ENCODE data around the gene ZFPM1.
"Not testable (repeated sequence)": the region's sequence is repeated elsewhere in the genome, so short reads cannot be mapped to it uniquely, and the experiment has no call there.

ZFPM1 gene

DNA sequence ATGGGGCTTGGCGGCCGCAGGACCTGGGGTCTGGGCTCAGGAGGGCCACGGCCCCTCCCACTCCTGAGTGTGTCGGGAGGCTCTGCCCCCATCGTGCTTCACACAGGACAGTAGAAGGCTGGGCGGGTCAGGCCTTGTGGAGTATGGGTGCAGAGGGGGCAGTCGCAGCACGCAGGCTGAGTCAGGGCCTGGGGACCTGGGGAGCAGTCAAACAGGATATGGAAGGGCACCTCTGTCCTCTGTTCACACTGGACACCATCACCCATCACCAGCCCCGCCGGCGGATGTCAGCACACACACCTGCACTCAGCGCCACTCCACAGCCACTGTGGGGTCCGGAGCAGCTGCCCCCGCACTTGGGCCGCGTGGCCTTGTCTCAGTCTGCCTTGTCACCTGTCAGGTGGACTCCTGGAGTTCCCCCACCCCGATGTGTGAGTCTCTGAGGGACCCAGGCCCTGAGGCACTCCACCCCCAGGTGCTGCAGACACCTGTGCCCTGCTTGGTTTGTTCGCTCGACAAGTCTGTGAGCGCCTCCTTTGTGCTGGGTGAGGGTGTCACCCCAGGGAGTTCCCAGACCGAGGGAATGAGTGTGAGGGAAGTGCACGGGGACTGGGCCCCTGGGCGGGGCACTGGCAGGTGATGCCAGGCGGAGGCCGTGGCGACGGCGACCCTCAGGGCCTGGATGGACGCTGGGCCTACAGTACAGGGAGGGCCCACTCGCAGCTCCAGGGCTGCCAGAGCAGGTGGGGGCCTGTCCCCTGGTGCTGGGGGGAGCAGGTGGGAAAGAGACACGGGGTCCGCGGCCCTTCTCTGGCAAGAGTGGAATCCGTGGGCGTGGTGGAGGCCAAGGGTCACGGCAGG lies 31.7 kb downstream of the ZFPM1 start:
- no peak for DNase-seq

DNA sequence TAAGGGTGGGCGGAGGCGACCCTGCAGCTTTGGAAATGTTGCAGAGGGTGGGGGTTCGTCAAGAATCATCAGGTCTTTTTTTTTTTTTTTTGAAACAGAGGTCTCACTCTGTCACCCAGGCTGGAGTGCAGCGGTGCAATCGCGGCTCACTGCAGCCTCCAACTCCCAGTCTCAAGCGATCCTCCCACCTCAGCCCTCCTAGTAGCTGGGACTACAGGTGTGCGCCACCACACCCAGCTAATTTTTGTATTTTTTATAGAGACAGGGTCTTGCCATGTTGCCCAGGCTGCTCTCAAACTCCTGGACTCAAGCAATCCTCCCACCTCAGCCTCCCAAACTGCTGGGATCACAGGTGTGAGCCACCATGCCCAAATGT lies 32.3 kb downstream of the ZFPM1 start:
- DNase-seq = not testable (repeated sequence)

DNA sequence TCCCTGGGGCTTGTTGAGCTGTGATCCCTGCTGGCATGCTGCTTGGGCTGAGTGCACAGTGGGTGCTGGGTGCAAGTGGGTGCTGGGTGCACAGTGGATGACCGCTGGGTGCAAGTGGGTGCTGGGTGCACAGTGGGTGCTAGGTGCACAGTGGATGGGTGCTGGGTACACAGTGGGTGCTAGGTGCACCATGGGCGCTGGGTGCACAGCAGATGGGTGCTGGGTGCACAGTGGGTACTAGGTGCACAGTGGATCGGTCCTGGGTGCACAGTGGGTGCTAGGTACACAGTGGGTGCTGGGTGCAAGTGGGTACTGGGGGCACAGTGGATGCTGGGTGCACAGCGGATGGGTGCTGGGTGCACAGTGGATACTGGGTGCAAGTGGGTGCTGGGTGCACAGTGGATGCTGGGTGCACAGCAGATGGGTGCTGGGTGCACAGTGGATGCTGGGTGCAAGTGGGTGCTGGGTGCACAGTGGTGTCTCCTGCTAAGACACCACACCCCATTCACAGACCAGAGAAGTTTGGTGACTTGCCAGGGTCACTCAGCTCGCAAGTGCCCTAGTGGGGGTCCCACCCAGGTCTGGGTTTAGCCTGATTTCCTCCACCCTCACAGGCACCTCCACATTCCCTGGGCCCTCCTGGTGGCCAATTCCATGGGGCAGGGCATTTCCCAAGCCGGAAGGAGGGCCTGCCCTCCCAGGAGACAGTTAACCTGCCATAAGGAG lies 33.5 kb downstream of the ZFPM1 start:
- DNase-seq = no peak

DNA sequence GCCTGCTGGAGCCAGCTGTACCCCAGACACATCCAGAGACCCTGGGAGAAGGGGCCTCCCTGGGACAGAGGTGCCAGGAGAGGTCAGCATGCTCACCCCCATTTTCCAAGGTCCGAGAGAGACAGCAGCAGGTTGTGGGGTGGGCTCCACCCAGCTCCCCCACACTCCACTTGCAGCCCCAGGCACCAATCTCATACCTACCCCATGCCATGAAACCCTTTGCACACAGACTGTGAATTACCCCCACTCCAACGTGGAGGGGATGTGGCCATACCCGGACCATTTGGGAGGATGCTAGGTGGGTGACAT lies 34.0 kb downstream of the ZFPM1 start:
- no peak for DNase-seq

DNA sequence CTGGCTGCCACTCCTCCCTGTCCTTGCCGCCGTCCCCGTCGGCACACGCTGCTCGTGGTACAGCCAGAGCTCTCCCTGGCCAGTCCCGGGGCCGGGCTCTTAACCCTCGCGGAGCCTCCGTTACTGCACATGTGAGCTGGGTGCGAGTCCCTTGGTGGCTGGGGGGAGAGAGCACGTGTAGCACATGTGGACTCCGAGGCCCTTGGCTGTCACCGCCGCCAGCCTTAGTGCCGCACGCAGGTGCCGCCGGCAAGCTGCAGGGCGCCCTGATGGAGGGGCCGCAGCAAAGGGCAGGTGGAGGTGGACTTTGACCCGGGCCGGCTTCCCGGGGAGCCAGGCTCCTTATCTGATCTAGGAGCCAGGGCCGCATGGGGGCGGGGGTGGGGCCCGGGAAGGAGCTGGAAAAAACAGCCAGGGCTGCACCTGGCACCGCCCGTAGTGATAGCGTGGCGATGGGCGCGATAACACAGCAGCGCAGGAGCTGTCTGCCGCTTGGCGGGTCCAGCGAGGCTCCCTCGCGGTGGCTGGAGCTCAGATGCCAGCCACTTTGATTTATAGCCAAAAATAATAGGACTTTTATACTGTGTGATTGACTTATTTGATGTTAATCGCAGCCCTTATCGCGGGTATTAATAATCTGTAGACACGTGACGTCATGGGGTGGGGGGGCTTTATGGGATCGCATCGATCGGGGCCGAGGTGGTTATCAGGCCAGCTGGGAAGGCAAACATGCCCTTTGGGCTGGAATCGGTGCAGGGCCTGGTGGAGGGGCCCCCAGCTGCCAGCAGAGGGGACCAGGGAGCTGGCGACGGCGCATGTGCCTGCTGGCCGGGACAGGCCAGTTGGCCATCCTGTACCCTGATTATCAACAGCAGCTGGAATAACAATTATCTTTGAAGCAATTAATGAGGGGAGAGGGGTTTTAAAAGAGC lies 35.1 kb downstream of the ZFPM1 start:
- DNase-seq = no peak

DNA sequence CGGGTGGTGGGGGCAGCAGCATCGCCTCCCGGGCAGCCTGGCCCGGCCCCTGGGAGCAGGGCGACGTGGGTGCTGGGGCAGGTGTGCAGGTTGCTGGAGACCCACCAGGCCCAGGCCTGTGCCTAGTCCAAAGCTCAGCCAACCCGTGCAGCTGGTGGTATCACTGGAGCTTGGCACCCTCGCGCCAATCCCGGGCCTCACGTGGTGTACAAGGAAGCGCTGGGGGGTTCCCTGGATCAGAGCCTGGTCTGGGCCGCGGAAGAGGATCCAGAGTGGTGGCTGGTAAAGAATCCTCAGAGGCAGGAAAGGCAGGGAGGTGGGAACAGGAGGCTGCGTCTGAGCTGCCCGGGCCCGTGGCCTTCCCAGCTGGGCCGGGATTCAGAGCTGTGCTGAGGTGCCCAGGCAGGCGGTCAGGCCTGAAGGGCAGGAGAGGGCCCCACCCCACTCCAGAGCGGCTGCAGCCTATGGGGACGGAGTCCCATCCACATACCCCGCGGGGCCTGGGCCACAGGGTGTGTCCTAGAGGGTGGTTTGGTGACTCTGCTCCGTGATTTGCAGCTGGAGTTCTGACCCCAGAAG lies 36.2 kb downstream of the ZFPM1 start:
- no peak for DNase-seq

DNA sequence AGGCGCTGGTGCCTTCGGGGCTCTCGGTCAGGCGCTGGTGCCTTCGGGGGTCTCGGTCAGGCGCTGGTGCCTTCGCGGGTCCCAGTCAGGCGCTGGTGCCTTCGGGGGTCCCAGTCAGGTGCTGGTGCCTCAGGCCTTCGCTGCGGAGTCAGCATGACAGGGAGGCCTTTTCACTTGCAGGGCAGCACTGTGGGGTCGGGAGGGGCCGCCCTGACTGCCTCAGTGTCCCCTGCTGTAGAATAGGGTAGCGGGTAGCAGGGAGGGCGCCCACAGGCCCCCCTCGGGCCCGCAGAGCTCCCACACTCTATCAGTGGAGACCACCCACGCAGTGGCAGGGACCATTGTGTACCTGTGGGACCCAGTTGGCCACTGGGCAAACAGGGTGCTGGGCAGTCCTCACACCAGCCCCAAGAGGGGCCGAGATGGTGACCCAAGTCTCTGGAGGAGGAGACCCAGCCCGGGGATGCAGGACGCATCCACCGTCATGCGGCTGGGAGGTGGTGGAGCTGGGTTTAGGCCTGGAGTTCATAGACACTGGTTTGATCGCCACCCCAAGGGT lies 38.0 kb downstream of the ZFPM1 start:
- no peak for DNase-seq

DNA sequence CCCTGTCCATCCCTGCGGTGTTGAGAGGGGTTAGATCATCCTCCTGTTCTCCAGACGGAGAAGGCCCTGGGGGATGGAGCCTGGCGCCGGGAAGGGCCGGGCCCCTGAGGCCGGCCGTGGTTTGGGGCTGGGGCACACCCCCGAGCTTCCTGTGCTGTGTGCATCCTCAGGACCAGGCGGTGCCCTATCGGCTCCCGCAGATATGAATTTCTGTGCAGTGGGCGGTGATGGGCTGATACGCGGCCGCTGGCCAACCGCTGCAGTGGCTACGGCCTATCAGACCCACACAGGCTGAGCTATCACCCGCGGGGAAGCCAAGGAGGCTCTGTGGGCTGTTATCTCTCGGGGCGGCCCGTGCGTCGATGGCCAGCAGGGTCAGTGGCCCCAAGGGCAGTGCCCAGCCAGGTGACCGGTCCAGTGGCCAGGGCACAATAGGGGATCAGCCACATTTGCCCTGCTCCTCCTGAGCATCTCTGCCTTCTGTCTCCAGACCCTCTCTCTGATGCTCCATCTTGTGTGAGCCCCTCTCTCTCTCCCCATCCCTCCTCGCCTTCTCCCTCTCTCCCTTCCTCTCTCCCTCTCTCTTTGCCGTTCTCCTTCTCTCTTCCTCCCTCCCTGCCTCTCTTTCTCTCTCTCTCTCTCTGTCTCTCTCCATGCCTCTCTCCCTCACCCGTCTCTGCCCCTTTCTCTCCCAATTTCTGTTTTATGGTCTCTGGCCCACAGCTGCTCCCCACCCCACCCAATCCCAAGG lies 38.7 kb downstream of the ZFPM1 start:
- DNase-seq = no peak

DNA sequence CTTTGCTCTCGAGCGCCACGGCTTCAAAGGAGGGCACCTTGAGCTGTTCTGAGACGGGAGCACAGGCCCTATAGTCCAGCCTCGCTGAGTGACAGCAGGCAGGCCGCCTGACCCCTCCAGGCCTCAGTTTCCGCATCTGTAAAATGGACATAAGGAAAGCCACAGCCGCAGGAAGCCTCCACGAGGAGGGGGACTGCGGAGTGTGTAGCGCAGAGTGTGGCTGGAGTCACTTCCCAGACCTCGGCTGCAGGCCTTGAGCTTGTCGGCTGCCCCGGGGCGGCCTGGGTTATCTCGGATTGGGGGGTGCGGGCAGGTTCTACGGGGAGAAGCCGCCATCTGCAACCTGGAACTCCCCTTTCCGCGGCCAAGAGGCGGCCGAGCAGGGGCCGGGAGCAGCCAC lies 40.8 kb downstream of the ZFPM1 start:
- no peak for DNase-seq

DNA sequence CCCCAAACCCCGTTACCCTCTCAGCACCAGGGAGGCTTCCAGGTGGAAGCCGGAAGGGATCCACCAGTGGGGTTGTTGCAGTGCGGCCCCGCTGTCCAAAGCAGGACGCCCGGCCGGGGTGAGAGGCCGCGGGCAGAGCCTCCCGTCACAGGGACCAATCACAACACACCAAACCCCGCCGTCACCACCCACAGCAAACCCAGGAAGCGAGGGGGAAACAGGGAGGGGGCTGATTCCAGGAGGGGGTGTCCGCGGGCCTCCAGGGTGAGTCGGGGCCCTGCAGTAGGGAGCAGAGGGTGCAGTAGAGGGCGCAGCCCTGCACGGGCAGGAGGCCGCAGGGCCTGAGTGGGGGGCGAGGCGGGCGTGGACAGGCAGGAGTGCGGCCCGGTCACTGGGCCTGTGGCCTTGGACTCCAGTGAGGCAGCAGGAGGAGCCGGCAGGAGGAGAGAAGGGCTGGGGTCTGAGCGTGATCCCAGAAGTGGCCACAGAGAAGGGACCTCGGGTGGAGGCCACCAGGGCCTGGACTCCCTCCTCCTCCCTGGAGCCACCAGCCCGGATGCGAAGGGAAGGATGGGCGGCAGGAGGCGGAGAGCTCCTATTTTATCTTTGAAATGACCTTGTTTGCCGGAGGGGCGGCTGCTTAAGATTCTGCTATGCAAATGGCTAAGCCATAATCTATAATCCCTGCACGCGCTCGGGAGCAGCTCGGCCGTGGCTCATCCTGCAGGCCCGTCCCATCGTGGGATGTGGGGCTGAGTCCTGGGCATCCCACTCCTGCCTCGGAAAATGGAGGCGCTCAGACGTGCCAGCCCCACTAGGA lies 41.5 kb downstream of the ZFPM1 start:
- DNase-seq = no peak

DNA sequence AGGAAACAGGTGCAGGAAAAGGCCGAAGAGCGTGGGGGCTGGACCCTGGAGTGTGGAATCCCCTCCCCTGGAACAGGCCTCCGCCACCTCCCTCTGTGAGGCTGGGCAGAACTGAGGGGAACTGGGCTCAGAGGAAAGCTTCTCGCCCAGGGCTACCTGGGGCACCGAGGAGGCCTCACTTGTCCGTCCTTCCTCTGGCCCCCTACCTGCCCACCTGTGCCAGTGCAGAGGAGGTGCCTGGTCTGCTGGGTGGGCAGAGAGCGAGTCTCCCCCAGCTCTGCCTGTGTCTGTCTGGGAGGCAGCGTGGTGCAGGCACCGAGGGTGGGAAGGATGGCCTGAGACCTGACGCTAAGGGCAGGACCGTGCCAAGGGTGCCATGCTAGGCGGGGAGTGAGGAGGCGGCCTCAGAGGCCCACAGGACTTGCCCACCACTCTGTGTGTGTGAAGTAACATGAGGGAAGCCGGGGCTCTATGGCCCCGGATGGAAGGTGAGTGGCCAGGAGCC lies 42.2 kb downstream of the ZFPM1 start:
- no peak for DNase-seq

DNA sequence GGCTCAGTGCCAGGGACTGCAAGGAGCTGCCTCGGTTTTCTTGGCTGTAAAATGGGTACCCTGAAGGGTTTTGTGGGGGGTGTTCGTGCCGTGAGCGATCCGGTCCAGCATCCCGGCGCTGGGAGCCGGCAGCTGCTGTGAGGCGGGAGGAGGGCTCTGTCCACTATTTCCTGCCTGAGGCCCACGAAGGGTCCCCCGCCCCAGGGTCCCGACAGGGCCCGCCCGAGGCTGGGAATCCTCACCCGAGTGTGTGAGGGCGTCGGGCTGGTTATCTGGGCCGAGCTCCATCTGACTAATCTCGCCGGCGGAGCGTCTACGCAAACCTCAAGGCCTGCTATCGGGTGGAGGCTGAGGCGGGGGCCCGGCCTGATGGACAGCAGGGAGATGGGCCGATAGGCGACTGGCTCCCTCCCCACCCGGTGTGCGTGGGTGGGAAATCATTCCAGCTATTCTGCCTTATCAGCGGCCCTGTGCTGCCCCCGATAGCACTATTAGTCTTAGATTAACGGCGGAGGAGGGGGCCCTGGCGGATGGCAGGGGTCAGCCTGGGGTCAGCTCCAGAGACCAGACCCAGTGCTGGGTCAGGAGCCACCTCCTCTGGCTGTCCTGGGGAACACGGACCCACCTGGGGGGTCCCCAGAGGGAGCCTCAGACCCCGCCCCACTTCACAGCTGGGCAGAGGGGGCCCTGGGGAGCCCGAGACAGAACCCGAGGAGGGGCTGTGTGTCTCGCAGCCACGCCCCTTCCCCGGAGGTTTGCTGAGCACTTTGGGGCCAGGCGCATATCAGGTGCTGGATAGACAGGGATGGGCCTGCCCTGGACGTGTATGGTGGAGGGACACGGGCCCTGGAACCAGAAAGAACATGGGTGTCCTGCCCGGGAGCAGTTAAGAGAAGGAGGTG lies 44.7 kb downstream of the ZFPM1 start:
- no peak for DNase-seq

DNA sequence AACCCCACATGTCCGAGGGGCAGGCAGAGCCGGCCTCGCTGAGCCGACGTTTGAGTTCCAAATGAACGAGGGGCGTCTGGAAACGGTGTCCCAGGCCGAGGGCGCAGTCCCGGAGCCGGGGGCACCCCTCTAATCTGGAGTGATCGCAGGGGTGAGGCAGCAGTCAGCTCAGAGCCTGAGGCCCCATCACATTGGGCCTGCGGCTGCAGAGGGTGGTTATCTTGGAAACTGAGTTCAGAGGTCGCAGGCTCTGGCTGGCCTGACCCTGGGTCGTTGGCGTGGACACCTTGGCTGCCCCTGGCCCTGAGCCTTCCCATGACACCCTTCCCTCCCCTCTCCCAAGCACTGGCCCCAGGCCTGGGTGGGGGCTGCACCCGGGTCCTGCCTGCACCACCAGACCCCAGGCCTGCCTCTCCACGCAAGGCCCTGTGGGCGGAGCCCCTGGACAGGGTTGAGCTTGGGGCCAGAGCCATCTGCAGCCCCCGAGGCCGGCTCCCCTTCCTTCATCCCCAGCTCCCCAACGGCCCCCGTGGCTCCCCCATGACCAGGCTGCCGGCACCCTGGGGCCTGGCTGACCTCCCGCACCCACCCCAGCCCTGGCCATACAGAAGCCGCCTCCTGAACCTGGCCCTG lies 45.6 kb downstream of the ZFPM1 start:
- DNase-seq = no peak

DNA sequence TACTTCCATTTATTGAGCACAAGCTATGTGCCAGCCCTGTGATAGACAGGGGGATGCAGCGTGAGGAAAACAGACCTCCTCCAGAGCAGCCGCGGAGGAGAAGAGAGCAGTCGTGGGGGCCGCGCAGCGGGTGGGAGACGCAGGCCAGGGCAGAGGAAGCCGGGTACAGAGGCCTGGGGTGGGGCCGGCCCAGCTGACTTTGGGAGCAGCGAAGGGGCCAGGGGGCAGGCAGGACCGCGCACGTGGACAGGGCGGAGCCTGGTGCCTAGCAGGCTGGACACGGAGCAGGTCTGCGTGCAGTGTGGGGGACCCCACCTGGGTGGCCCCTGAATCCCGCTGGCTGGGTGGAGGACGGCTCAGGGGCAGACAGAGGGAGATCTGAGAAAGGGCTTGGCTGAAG lies 46.2 kb downstream of the ZFPM1 start:
- DNase-seq = no peak

DNA sequence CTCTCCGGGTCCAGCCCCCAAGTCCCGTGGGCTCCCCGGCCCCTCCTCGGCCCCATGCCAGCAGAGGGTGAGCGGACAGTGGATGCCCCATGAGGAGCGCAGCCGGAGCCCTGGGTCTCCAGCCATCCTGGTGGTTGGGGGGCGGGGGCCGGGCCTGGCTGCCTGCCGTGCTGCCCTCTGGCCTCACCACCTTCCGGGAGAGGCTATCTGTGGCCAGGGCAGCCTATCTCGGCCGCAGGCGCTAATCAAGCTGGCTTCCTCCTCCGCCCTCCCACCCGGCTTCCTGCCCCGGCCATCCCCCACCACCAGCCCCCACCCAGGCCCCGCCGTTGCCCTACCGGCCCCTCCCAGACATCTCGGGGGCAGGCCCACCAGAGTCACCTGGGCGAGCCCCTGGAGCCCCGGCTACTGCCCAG lies 46.8 kb downstream of the ZFPM1 start:
- DNase-seq = no peak

DNA sequence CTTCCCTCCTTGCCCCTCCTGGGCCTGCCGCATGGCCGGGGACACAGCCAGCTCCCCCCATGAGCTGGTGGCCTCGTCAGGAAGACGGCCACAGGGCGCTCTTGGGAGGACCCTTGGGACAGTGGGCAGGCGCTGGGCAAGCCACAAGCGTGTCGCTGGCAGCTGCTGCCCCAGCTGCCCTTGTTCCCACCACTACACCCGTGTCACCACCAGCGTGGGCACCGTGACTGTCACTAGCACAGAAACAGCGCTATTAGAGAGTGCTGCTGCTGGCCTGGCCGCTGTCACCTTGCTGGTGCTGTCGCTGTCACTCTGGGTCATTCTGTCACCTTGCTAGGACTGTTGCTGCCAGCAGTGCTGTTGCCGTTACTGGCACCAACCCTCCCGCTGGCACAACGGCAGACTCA lies 47.2 kb downstream of the ZFPM1 start:
- no peak for DNase-seq

DNA sequence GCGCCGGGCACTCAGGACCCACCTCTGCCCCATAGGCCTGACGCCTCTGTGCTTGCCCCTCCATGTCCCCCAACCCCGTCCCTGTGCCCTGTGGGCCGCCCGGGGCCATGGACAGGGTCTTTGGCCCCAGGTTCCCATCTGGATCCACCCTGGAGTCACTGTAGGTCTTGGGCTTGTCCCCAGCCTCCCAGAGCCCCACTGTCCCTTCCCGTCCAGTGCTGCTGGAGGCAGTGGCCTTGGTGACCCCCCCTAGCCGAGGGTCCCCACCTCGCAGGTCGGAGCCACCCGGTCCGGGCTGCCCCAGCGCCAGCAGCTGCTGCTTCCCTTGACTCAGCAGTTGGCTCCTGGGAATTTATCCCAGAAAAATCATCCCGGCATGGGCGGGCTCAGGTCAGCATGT lies 49.3 kb downstream of the ZFPM1 start:
- DNase-seq = no peak

DNA sequence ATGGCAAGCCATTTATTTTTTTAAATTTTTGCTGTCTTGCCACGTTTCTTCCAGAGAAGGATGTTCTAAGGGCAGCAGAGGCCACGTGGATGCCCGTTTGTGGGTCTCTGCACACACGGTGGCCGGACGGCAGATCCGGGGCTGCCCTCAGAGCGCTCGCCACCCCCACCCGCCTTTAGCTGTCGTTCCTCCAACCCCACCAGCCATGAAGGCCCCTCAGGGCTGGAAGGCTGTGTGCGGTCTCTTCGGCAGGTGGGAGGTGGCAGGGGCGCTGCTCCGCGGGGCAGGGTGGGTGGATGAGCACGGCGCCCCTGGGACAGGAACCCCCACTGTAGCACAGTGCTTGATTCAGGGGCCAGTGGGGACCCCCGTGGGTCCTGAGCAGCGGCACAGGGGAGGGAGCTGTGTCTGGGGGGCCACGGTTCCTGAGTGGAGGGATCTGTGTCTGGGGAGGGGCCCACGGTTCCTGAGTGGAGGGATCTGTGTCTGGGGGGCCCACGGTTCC lies 49.7 kb downstream of the ZFPM1 start:
- no peak for DNase-seq

DNA sequence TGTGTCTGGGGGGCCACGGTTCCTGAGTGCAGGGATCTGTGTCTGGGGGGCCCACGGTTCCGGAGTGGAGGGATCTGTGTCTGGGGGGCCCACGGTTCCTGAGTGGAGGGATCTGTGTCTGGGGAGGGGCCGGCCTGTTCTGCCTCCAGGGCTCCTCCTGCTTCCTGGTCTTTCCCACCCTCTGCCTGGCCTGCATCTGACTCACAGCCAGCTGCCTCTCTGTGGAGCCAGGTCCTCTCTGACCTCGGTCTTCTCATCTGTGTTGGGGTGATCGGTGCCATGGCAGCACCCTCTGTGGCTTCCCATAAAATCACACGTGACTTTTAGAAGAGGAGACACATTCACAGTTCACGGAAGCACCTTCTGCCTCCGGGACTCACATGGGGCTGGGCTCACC lies 50.3 kb downstream of the ZFPM1 start:
- DNase-seq = no peak

Measured in activated effector memory CD4-positive, alpha-beta T cell treated with Interleukin-2 at 50 U/mL for 16 hours (primary cell).